AG10803 (cell line): Measurements from ENCODE around the gene CASP1.

Source experiments
- DNase-seq: peaks from one replicate; pipeline ENCODE4 v3.0.0; 2010; ENCODE audit warnings: low read depth
- H3K4me3 ChIP-seq: 2 replicates; pipeline ENCODE4 v1.5.1; 2011; ENCODE audit warnings: mild to moderate bottlenecking, low read length, control low read depth
- TF ChIP-seq, protein P1 (sequence below): conservative IDR thresholded peaks from 2 replicates; pipeline ENCODE4 v1.5.1; 2011; ENCODE audit warnings: mild to moderate bottlenecking, low read length, control low read depth, inconsistent platforms

Gene CASP1

DNA sequence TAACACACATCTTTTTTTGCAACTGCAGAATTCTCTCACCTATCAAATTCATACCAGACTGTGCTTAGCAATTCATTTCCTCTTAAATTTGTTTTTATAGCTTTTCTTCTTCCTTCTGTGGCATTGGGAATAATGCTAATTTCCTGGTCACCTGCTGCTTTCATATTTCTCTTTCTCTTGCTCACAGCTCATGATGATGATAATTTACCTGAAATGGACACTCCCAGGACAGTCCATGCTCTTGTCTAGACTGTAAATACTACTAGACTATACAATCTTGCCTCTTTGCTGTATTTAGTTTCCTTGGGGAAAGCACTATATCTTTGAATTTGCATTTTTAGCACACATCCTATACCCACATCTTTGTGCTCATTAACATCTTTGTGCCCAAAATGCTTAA lies 27.5 kb downstream of the CASP1 start:
- no peak overlapping the region for H3K4me3 ChIP-seq
- DNase-seq = no peak
- TF ChIP-seq, protein P1, sequence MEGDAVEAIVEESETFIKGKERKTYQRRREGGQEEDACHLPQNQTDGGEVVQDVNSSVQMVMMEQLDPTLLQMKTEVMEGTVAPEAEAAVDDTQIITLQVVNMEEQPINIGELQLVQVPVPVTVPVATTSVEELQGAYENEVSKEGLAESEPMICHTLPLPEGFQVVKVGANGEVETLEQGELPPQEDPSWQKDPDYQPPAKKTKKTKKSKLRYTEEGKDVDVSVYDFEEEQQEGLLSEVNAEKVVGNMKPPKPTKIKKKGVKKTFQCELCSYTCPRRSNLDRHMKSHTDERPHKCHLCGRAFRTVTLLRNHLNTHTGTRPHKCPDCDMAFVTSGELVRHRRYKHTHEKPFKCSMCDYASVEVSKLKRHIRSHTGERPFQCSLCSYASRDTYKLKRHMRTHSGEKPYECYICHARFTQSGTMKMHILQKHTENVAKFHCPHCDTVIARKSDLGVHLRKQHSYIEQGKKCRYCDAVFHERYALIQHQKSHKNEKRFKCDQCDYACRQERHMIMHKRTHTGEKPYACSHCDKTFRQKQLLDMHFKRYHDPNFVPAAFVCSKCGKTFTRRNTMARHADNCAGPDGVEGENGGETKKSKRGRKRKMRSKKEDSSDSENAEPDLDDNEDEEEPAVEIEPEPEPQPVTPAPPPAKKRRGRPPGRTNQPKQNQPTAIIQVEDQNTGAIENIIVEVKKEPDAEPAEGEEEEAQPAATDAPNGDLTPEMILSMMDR = no peak

DNA sequence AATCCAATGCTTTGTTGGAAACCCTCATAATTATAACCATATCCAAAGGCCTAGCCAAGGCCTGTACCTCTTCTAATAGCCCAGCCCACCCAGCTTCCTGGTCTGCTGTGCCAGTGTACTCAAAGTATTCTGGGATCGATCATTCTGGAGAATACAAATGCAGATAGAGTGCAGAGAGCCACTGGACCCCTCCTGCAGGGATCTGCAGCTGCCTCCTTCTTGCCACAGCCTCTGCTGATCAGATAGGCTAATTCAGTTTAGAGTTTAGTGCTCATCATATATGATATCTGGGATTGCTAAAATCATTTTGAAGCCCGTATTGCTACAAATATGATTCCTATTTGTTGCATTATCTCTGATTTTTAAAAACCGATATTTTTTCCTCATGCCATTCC lies 29.5 kb downstream of the CASP1 start:
- H3K4me3 ChIP-seq = no peak overlapping the region
- no peak for DNase-seq
- TF ChIP-seq, protein P1 = no peak

DNA sequence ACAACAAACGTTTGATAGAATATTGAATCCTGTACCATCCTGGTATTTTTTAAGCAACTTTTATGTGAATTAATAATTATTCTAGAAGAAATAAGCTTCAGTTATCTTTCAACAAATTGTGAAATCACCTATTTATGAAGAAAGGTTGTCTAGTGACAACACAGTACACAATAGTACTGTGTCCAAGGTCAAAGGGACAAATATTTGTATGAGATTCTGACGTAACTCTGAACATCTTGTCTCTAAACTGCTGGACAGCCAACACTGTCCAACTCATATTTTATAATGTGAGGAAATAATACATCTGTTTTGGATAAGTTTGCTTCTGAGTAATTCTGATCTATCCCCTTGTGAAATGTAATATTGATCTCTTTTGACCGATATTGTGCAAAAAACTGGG lies 30.9 kb downstream of the CASP1 start:
- no peak overlapping the region for H3K4me3 ChIP-seq
- DNase-seq = peak; percentile 56
- TF ChIP-seq, protein P1 = no peak

DNA sequence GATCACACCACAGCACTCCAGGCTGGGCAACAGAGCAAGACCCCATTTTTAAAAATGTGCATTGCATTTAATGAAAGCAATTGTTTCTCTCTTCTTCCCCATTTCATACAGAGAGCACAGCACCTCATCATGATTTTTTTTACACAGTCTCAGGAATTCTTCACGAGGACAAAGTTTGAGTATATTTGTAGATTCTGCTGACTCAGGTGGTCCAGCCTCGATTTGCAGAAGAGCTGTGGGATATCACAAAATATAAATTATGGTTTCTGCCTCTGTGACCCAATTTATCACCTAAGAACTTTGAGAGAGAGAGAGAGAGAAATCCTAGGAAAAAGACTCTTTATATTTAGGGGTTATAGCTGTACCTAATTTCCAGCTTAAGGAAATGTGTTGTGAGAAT lies 31.8 kb downstream of the CASP1 start:
- TF ChIP-seq, protein P1 = no peak
- H3K4me3 ChIP-seq = no peak overlapping the region
- DNase-seq = no peak

DNA sequence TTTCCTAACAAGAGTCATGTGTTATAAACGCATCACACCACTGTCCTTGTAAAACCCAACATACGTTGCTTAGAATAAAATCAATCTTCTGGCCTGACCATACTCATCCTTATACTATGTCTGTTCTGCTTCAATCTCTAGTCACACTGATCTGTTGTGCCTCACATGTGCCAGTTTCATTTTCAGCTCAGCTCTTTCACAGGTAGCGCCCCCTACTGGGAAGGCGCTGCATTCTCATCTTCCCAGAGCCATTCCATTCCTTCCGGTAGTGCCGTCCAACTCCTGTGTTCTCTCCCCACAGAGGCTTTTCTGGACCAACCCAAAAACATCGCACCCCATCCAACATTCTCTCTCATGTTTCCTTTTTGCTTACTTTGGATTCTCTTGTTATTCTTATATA lies 34.1 kb downstream of the CASP1 start:
- no peak for DNase-seq
- H3K4me3 ChIP-seq = no peak overlapping the region
- TF ChIP-seq, protein P1 = peak; percentile 45

DNA sequence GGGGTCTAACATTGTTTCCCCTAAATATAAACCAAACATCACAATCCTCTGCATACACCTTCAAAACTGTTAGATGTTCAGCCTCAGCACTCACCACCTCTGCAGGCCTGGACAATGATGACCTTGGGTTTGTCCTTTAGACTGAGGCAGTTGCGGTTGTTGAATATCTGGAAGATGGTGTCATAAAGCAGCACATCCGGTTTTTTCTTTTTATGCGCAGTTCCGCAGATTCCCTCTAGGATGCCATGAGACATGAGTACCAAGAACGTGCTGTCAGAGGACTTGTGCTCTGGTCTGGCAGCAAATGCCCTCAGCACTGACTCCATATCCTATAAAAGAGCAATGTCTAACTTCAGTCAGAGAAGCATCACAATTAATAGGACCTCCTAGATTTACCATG lies 34.8 kb downstream of the CASP1 start:
- H3K4me3 ChIP-seq = no peak overlapping the region
- DNase-seq = peak; percentile 5
- TF ChIP-seq, protein P1 = 0 out of 2 replicates have a peak, but pooled peaks have one; percentile 6

DNA sequence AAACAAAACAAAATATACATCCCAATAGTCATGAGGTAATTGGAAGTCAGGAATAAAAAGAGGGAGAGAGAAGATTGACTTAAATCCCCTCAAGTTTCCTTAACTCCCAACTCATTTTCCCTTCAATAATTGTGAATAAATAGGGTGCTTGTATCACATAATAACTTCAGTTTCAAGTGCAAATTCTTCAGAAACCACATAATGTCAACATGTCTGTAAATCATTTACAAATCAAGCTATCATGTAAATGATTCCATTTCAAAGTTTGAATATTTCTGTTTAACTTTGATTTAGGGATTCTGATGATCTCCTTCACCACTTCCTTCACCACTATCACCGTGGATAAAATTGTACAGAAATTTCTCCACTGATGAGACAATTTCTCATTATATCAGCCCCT lies 35.2 kb downstream of the CASP1 start:
- DNase-seq = no peak
- TF ChIP-seq, protein P1 = no peak
- no peak overlapping the region for H3K4me3 ChIP-seq
